Right lobe of liver (tissue), 6 donors: ENCODE measurements around the gene MACROD1. TPM values are rescaled to one million over a fixed set of nuclear protein-coding genes. Genes with fewer than 3 reads are reported as not detected.

Source experiments
- ATAC-seq, 4 donors: fragments of 200-7000 bp; cut with Tn5 transposase; one replicate each; pipeline ENCODE4 v1.9.1; 2020; ENCODE audit warnings: mild to moderate bottlenecking in 4 of 4, moderate library complexity in 4 of 4
- DNase-seq, 3 donors: peaks; one replicate each; pipeline ENCODE4 v3.0.0-alpha.2; 2020
- H3K27ac ChIP-seq, 3 donors: fragments of 200-600 bp; one replicate each; pipeline ENCODE4 v1.8.0; 2022
- H3K27me3 ChIP-seq, 2 donors: fragments of 200-600 bp; one replicate each; pipeline ENCODE4 v1.8.0; 2022
- H3K36me3 ChIP-seq, 4 donors: fragments of 200-600 bp; sonication (generic) in 1 of 4; one replicate each; pipeline versions ENCODE4 v1.5.1 to v1.8.0; 2017 to 2022; ENCODE audit warnings: control low read depth in 1 of 4
- H3K4me1 ChIP-seq, 4 donors: fragments of 200-600 bp; sonication (generic) in 1 of 4; one replicate each; pipeline versions ENCODE4 v1.5.1 to v1.8.0; 2017 to 2022; ENCODE audit warnings: control low read depth in 1 of 4
- H3K4me3 ChIP-seq, 3 donors: fragments of 200-600 bp; one replicate each; pipeline ENCODE4 v1.8.0; 2022
- H3K9me3 ChIP-seq, 4 donors: fragments of 200-600 bp; sonication (generic) in 1 of 4; one replicate each; pipeline versions ENCODE4 v1.5.1 to v1.8.0; 2017 to 2022; ENCODE audit warnings: control low read depth in 1 of 4
- CTCF ChIP-seq, 4 donors: fragments of 200-600 bp in 3 of 4; fragments of 450-650 bp in 1 of 4; IDR thresholded peaks; one replicate each; pipeline versions ENCODE4 v1.5.1 to v1.8.0; 2016 to 2022; ENCODE audit warnings: antibody characterized with exemption in 4 of 4, mild to moderate bottlenecking in 2 of 4
- POLR2A ChIP-seq: fragments of 450-650 bp; IDR thresholded peaks from one replicate; pipeline ENCODE4 v1.6.1; 2017; ENCODE audit warnings: antibody characterized with exemption, mild to moderate bottlenecking
- WGBS: methylation state at CpG from one replicate; pipeline ENCODE4 v1.1.6; 2018; ENCODE audit warnings: low coverage, low lambda C conversion rate; ENCODE audit not compliant: insufficient coverage; ENCODE audit errors: missing lambda C conversion rate; 5-methylcytosine and 5-hydroxymethylcytosine counted together
- intact Hi-C, 2 donors: fragments of 100-400 bp; cut with DNase I; formaldehyde crosslinking; loops; one replicate each; pipeline versions ENCODE4 v1.11.2 to v1.14.1; 2022
- total RNA-seq, 6 experiments: library from RNA; depleted of rRNA in 2 of 6; stranded (reverse); fragments of >200 nt in 2 of 6; fragmentation: NEBNext Ultra II Directional in 3 of 6; extraction: Animal tissue kit (Norgen Biotek cat#: 25700) in 3 of 6; gene quantifications; one replicate each; pipeline versions ENCODE4 v1.1.0 to v1.2.4, GENCODE V29; 2016 to 2023
- donor health status: DM: no; HTN: yes; CAD: no.
- donor health status: DM: no; HTN: no; CAD: no.
- donor health status: DM: no; HTN: no; CAD: no.
- donor health status: DM: no; HTN: yes; CAD: no.
- donor health status: DM: no; HTN: yes; CAD: no.

The MACROD1 gene
- total RNA-seq, 6 experiments from 2014 or later = 12.3 to 219 (median 27.8) TPM

GRCh38 chr11:64101461-64101860 lies 64.5 kb downstream of the MACROD1 start:
- H3K27me3 ChIP-seq = no peaks in the 10 kb centered on the region
- H3K27ac ChIP-seq = no peak overlapping the region
- ATAC-seq (no peak), DNase-seq (no peak)
- no peak for TF ChIP-seq CTCF (IDR thresholded peaks at IDR 0.05)
- TF ChIP-seq POLR2A = no peak
- 90% methylated on average over 6 of the region's 19 CpGs for WGBS
- no peaks in the 10 kb centered on the region for H3K9me3 ChIP-seq
- intact Hi-C loops = no loop called here
- no peaks in the 10 kb centered on the region for H3K4me1 ChIP-seq
- H3K4me3 ChIP-seq = no peak overlapping the region
- no peaks in the 10 kb centered on the region for H3K36me3 ChIP-seq

- no peak overlapping the region for H3K27ac ChIP-seq
- ATAC-seq = no peak
- no peak for DNase-seq
- no peaks in the 10 kb centered on the region for H3K4me1 ChIP-seq
- no peaks in the 10 kb centered on the region for H3K36me3 ChIP-seq
- intact Hi-C loops = no loop called here
- no peaks in the 10 kb centered on the region for H3K27me3 ChIP-seq
- H3K4me3 ChIP-seq = no peak overlapping the region
- H3K9me3 ChIP-seq = no peaks in the 10 kb centered on the region
- 86% methylated on average over 4 of the region's 7 CpGs for WGBS
- TF ChIP-seq POLR2A (no peak), CTCF (IDR thresholded peaks at IDR 0.05) (no peak)
Measured at GRCh38 chr11:64100782-64101353, 65.0 kb downstream of the MACROD1 start.

- WGBS = 74% methylated on average over 6 of the region's 8 CpGs
- Histone ChIP-seq H3K4me3 (no peak overlapping the region), H3K27ac (no peak overlapping the region), H3K4me1 (no peaks in the 10 kb centered on the region), H3K9me3 (no peaks in the 10 kb centered on the region), H3K27me3 (no peaks in the 10 kb centered on the region), H3K36me3 (no peaks in the 10 kb centered on the region)
- no peak for TF ChIP-seq POLR2A
- TF ChIP-seq CTCF (IDR thresholded peaks at IDR 0.05) = no peak
- intact Hi-C loops = no loop called here
- ATAC-seq (no peak), DNase-seq (no peak)
Measured at GRCh38 chr11:64100360-64100759, 65.6 kb downstream of the MACROD1 start.

- H3K27ac ChIP-seq = no peak overlapping the region
- no peaks in the 10 kb centered on the region for H3K36me3 ChIP-seq
- intact Hi-C loops = no loop called here
- H3K27me3 ChIP-seq = no peaks in the 10 kb centered on the region
- no peak for ATAC-seq
- TF ChIP-seq POLR2A = no peak
- TF ChIP-seq CTCF (IDR thresholded peaks at IDR 0.05) = no peak
- H3K4me1 ChIP-seq = no peaks in the 10 kb centered on the region
- H3K9me3 ChIP-seq = no peaks in the 10 kb centered on the region
- H3K4me3 ChIP-seq = no peak overlapping the region
- WGBS = 58% methylated on average over 4 of the region's 4 CpGs
- no peak for DNase-seq
Measured at GRCh38 chr11:64099436-64099835, 66.5 kb downstream of the MACROD1 start.

GRCh38 chr11:64098318-64098831 lies 67.5 kb downstream of the MACROD1 start:
- ATAC-seq (no peak), DNase-seq (no peak)
- Histone ChIP-seq H3K27ac (no peak overlapping the region), H3K36me3 (no peaks in the 10 kb centered on the region), H3K9me3 (no peaks in the 10 kb centered on the region), H3K4me3 (no peak overlapping the region), H3K27me3 (no peaks in the 10 kb centered on the region), H3K4me1 (peaks cover 0 to 7% (median 2%) of the 10 kb centered on the region in 4 donors)
- TF ChIP-seq POLR2A (no peak), CTCF (IDR thresholded peaks at IDR 0.05) (no peak)
- intact Hi-C loops = no loop called here
- 86% methylated on average over 5 of the region's 6 CpGs for WGBS
